ENCODE data around the gene GPC3. TPM values are rescaled to one million over a fixed set of nuclear protein-coding genes. Genes with fewer than 3 reads are reported as not detected.
"Not testable (repeated sequence)": the region's sequence is repeated elsewhere in the genome, so short reads cannot be mapped to it uniquely, and the experiment has no call there.

GPC3 gene
- 1 to 10 TPM; 2.6 to 2.9 TPM for total RNA-seq
- long read RNA-seq, transcript GPC3-201 (8 exons, 2,568 nt), result major isoform, 5 of 5 reads
- long read RNA-seq, partial matches to known transcripts, result 0 of 5 reads
- long read RNA-seq, other reads (novel, unspliced or antisense), result 0 of 5 reads

DNA sequence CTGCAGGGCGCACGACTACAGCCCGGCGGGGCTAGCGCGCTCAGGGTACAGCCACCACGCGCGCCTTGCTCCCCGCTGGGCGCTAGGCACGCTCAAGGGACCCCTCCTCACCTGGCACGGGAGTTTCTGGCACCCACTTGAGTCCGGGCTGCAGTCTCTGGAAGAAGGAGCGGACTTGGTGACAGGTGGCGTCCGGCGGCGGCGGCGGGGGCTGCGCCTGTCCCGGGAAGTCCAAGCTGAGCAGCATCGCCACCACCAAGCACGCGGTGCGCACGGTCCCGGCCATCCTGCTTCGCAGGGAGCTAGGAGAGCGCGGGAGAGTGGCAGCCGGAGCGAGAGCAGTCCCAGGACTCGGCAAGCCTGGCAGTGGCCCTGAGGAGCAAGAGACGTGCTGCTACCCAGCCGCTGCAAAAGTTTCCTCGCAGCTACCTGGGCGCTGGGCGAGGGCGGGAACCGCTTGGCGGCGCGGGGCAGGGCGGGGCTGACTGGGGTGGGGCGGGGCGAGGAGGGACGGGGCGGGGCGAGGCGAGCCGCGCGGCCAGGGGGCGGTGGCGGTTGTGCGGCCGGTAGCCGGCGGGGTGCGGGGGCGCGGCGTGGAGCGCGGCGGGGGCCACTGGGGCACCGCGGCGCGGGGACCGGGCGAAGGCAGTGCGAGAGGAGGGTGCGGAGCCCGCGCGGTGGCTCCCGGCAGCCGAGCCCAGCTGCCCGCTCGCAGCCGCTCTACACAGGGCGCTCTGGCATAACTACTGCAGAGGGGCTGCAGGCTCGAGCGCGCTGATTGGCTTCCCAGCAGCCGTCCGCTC lies at the start of gene GPC3:
TSS of gene GPC3 (minus strand) at position 431 of the 803 bp plus-strand sequence.
- peak; percentile 97 for ATAC-seq
- peak in 1 of 2 donors; percentile 40 for DNase-seq
- intact Hi-C loops (cut with DNase I, micrococcal nuclease), result no loop called here

- intact Hi-C loops (cut with DNase I, micrococcal nuclease), result no loop called here
- DNase-seq (no peak), ATAC-seq (no peak)
Measured at GRCh38 chrX:134032441-134032840, 47.0 kb upstream of the GPC3 start.

- intact Hi-C loops (cut with DNase I, micrococcal nuclease), result no loop called here
- peak in 1 of 2 donors; percentile 30 for DNase-seq
- peak; percentile 90 for ATAC-seq
Measured at GRCh38 chrX:134026565-134027311, 41.3 kb upstream of the GPC3 start.

GRCh38 chrX:134025986-134026545 lies 40.7 kb upstream of the GPC3 start:
- DNase-seq (no peak), ATAC-seq (no peak)
- intact Hi-C loops (cut with DNase I, micrococcal nuclease), result no loop called here

DNA sequence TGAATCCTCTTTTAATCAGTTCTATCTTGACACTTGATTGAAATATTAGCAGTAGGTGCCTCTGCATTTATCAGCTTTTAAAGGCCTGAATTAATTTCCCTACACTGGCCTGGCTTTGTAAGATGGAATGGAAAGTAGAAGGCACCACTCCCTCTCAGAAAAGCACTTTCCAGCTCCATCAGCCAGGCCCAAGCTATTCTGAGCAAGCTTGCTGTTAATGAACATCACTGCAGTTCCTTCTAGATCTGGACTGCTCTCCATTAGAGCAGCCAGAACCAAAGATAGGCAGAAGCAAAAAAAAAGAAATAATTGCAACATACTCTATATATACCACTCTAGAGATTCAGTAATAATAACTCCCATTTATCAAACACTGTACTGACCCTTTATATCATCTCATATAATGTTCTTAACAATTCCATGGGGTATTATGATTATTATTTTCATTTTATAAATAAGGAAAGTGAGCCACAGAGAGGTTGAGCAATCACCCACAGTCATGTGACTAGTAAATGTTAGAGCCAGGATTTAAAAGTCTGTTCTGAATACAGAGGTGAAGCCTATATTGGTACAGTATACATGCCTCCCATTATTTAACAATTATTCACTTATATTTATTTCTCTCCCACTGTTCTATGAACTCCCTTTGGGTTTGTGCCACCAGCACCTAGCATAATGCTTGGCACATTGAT lies 39.4 kb upstream of the GPC3 start:
- intact Hi-C loops (cut with DNase I, micrococcal nuclease), result no loop called here
- ATAC-seq, result no peak

GRCh38 chrX:134023851-134024281 lies 38.5 kb upstream of the GPC3 start:
- ATAC-seq (no peak), DNase-seq (no peak)
- intact Hi-C loops (cut with DNase I, micrococcal nuclease), result no loop called here

More for the DNA sequence above, 39.4 kb upstream of the GPC3 start:
- DNase-seq, result no peak

DNA sequence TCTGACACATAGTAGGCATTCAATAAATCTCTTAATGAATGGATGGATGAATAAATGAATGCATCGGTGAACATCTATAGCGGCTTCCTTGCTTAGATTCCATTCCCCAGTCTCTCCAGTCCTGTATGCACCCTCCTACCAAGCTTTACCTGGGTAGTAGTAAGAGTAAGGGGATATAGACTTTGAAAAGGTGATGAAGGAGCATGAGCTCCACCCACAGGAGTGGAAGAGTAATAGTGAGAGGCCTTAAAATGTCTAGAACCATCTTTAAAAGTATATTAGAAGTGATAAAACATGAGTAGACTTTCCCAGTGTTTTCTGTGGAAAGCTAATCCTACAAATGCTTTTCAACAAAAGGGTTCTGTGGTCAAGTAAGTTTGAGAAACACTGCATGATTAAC lies 35.5 kb upstream of the GPC3 start:
- ATAC-seq, result no peak
- no peak for DNase-seq
- intact Hi-C loops (cut with DNase I, micrococcal nuclease), result no loop called here

- ATAC-seq, result no peak
- no peak for DNase-seq
- intact Hi-C loops (cut with DNase I, micrococcal nuclease), result no loop called here
Measured at GRCh38 chrX:134019567-134020206, 34.3 kb upstream of the GPC3 start.

GRCh38 chrX:134016309-134016708 lies 30.9 kb upstream of the GPC3 start:
- DNase-seq; intact Hi-C loops (cut with DNase I, micrococcal nuclease); ATAC-seq: not testable (repeated sequence)

- ATAC-seq; DNase-seq; intact Hi-C loops (cut with DNase I, micrococcal nuclease): not testable (repeated sequence)
Measured at GRCh38 chrX:134015510-134015909, 30.1 kb upstream of the GPC3 start.

DNA sequence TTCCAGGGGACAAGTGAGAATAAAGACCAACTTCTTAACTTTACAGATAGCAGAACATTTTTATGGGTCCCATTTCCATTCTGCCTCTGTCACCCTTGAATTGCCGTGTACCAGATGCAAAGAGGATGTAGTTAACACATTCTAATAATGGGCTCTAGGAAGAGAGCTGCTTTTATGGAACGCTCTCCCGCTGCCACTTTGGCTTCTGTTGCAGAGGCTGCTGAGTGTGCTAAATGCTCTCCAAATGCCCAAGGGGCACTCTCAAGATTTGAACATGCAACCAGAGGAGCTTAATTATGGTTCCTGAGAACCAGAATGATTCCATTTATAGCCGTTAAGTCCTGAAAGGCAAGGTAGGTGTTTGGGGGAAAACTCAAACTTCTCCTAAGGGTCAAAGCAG lies 28.1 kb upstream of the GPC3 start:
- DNase-seq, result no peak
- no peak for ATAC-seq
- intact Hi-C loops (cut with DNase I, micrococcal nuclease), result no loop called here

- ATAC-seq (no peak), DNase-seq (no peak)
- intact Hi-C loops (cut with DNase I, micrococcal nuclease), result no loop called here
Measured at GRCh38 chrX:134013092-134013497, 27.7 kb upstream of the GPC3 start.

DNA sequence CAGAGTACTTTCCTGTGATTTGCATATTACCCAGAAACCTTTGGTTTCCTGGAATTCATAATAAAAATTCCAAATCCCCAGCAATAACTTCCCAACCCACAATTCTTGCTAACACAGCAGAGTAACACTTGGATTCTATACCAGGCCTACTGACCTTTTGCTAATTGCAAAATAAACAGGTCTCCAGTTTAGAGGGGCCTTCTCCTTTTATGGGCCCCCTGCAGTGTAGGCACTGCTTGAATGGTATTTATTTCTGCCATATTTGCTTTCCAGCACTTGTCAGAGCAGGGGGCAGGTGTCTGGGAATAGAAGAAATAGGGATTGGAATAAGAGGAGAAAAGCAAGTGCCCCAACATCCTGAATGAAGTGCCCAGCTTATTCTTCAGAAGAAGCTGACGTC lies 25.3 kb upstream of the GPC3 start:
- intact Hi-C loops (cut with DNase I, micrococcal nuclease), result no loop called here
- ATAC-seq, result no peak
- no peak for DNase-seq

DNA sequence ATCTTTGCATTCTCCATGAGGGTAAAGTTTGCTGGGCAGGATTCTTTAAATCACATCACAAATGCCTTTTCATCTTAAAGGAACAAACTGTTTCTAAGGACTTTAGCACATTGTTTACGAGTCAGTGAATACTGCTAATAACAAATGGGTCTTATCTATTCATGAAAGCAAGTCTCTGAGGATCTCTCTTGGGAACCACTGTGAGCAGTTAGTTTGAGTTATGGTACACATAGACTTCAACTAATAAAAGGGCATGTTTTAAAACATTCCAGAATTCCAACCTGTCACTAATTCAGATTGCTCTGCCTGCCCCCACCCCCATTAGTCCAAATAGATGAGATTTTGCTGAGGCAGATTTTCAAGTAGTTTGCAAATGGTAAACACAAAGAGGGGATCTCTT lies 22.3 kb upstream of the GPC3 start:
- ATAC-seq (no peak), DNase-seq (no peak)
- intact Hi-C loops (cut with DNase I, micrococcal nuclease), result no loop called here

DNA sequence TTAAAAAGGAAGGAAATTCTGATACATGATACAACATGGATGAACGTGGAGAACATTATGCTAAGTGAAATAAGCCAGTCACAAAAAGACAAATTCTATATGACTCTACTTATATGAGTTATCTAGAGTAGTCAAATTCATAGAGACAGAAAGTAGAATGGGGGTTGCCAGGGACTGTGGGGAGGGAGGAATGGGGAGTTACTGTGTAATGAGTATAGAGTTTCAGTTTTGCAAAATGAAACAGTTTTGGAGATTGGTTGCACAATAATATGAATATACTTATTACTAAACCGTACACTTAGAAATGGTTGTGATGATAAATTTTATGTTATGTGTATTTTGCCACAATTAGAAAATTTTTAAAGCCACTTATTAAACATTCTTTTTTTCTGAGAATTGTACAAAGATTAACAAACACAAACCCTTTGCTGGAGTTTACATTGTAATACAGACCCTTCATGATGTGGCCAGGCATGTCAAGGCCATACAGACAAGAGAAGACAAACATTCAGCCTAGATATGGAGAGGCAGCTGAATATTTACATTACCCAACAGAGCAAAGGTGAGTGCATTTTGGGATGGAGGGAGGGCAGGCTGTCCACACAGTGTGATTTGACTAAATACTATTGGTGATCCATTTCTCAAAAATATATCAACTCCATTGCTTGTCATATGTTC lies 21.2 kb upstream of the GPC3 start:
- no peak for ATAC-seq
- intact Hi-C loops (cut with DNase I, micrococcal nuclease), result no loop called here
- DNase-seq, result no peak

DNA sequence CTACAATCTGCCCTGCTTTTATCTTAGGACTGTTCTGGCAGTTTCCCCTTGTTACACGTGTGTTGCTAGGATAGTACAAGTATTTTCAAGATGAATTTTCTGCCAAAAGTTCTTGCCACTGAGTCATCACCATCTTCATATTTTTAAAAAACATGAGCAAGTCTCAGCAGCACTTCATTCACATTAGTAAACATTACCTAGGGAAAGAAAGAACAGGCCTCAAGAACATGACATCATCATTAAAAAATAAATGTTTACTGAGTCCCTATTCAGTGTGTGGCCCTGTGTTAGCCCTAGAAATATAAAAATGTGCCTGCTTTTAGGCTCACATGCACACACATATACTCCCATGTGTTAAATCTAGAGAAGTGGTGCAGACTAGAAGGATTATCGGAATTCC lies 18.7 kb upstream of the GPC3 start:
- intact Hi-C loops (cut with DNase I, micrococcal nuclease), result no loop called here
- ATAC-seq (no peak), DNase-seq (no peak)

GRCh38 chrX:134002921-134003615 lies 17.7 kb upstream of the GPC3 start:
- ATAC-seq (no peak), DNase-seq (no peak)
- intact Hi-C loops (cut with DNase I, micrococcal nuclease), result no loop called here
